ENCODE measurements around the gene EPHA2. TPM values are rescaled to one million over a fixed set of nuclear protein-coding genes. Genes with fewer than 3 reads are reported as not detected.
A peak's percentile ranks its signal among the peaks of the same experiment; 100 is the strongest.

EPHA2 gene
- polyA plus RNA-seq, 1 of the 3 experiments (the other 2 are of a cell fraction): 126 TPM

DNA sequence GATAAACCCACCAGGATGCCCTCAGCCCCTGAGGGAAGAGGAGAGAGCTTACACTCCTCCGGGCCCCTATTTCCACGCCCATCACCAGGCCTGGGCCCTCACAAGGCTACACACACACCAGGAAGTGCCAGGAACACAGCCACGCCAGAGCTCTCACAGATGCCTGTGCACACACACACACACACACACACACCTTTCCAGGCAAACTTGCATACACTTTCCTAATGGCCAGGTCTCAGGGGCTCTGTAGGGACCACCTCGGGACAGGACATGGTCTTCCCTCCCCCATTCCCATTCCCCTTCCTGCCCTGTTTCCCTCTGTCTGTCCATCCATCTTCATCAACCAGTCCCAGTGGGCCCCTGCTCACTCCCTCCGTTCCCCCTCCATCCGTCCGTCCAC is 9.7 kb upstream of the EPHA2 start:
- no peaks in the 10 kb centered on the region for H3K9me3 ChIP-seq
- H3K9me2 ChIP-seq: no peaks in the 10 kb centered on the region
- no peak overlapping the region for H3K9ac ChIP-seq
- H3K79me2 ChIP-seq (ENCODE audit: insufficient read depth): no peaks in the 10 kb centered on the region
- no peaks in the 10 kb centered on the region for H3K27me3 ChIP-seq (ENCODE audit: insufficient read depth)
- no peak overlapping the region for H3K27ac ChIP-seq (ENCODE audit: low read depth in 2 of 2, low read length in 1 of 2)
- ChIA-PET POLR2A (no interaction called here), CTCF (interaction anchor here (1.3 to 2.5 kb wide), 3 partner anchors 10 to 87 kb away, joined by 4 to 9 read pairs (median 6); partner anchors contain the start of gene EPHA2)
- DNase-seq: no peak
- WGBS (ENCODE audit: low lambda C conversion rate): 91% methylated on average over 5 of the region's 7 CpGs
- H3K4me3 ChIP-seq (ENCODE audit: low read depth in 2 of 2, low read length in 1 of 2): no peak overlapping the region
- H3K4me2 ChIP-seq: no peak overlapping the region
- no peak overlapping the region for H2AFZ ChIP-seq (ENCODE audit: low read depth)
- H4K20me1 ChIP-seq (ENCODE audit: insufficient read depth): no peaks in the 10 kb centered on the region
- H3F3A ChIP-seq (replicated peaks; ENCODE audit: insufficient read depth): peaks cover 15% of the 10 kb centered on the region
- H3K36me3 ChIP-seq (replicated peaks in 1 of 2; ENCODE audit: control insufficient read depth in 1 of 2, insufficient read depth in 2 of 2, low read length in 1 of 2): no peaks in the 10 kb centered on the region
- no peak for TF ChIP-seq JUND (IDR thresholded peaks at IDR 0.05)
- TF ChIP-seq IRF3 (IDR thresholded peaks at IDR 0.05; ENCODE audit: low read depth, low read length): no peak
- no peak for TF ChIP-seq SMC3 (IDR thresholded peaks at IDR 0.05; ENCODE audit: low read depth, low read length)
- TF ChIP-seq GATA2 (CRISPR knock-in tag; IDR thresholded peaks at IDR 0.05): no peak
- TF ChIP-seq FOXJ3 (CRISPR knock-in tag; IDR thresholded peaks at IDR 0.05): no peak
- no peak for TF ChIP-seq EP300 (IDR thresholded peaks at IDR 0.05; ENCODE audit: borderline replicate concordance in 1 of 2, low read depth in 1 of 2, low read length in 1 of 2)
- TF ChIP-seq RFX5 (IDR thresholded peaks at IDR 0.05; ENCODE audit: low read length): no peak
- TF ChIP-seq ELF1 (IDR thresholded peaks at IDR 0.05): no peak
- TF ChIP-seq, protein P1, sequence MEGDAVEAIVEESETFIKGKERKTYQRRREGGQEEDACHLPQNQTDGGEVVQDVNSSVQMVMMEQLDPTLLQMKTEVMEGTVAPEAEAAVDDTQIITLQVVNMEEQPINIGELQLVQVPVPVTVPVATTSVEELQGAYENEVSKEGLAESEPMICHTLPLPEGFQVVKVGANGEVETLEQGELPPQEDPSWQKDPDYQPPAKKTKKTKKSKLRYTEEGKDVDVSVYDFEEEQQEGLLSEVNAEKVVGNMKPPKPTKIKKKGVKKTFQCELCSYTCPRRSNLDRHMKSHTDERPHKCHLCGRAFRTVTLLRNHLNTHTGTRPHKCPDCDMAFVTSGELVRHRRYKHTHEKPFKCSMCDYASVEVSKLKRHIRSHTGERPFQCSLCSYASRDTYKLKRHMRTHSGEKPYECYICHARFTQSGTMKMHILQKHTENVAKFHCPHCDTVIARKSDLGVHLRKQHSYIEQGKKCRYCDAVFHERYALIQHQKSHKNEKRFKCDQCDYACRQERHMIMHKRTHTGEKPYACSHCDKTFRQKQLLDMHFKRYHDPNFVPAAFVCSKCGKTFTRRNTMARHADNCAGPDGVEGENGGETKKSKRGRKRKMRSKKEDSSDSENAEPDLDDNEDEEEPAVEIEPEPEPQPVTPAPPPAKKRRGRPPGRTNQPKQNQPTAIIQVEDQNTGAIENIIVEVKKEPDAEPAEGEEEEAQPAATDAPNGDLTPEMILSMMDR (IDR thresholded peaks at IDR 0.05): no peak
- TF ChIP-seq YY1 (IDR thresholded peaks at IDR 0.05; ENCODE audit: low read depth): no peak
- no peak for TF ChIP-seq EZH2phosphoT487 (IDR thresholded peaks at IDR 0.05; ENCODE audit: borderline replicate concordance, low read depth)
- no peak for TF ChIP-seq NRF1 (IDR thresholded peaks at IDR 0.05; ENCODE audit: low read depth, low read length)
- no peak for TF ChIP-seq FOSL2 (IDR thresholded peaks at IDR 0.05; ENCODE audit: borderline replicate concordance, low read depth)
- TF ChIP-seq, protein P2, sequence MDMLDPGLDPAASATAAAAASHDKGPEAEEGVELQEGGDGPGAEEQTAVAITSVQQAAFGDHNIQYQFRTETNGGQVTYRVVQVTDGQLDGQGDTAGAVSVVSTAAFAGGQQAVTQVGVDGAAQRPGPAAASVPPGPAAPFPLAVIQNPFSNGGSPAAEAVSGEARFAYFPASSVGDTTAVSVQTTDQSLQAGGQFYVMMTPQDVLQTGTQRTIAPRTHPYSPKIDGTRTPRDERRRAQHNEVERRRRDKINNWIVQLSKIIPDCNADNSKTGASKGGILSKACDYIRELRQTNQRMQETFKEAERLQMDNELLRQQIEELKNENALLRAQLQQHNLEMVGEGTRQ (IDR thresholded peaks at IDR 0.05; ENCODE audit: borderline replicate concordance, low read depth, low read length): no peak
- TF ChIP-seq CHD2 (IDR thresholded peaks at IDR 0.05; ENCODE audit: low read length, partially characterized antibody): no peak
- peaks cover 0 to 8% of the 10 kb centered on the region in 2 experiments; a peak in 2 of 4 replicates for H3K4me1 ChIP-seq (ENCODE audit: control insufficient read depth in 1 of 2, insufficient read depth in 2 of 2, low read depth in 1 of 2, low read length in 1 of 2)

DNA sequence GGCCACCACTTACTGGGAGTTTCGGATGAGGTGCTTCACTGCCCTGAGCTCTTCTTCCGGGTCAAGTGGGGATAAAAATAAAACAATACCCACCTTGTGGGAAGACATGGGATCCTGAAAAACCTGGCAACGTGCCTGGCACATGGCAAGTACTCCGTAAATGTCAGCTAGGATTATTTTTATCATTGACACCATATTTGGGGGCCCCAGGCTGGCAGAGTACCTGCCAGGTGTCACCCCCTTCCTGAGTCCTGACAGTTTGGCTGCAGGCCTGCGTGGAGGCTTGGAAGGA is 9.2 kb upstream of the EPHA2 start:
- 71% methylated on average over 5 of the region's 5 CpGs for WGBS (ENCODE audit: low lambda C conversion rate)
- ChIA-PET POLR2A (no interaction called here), CTCF (interaction anchor here (0.7 to 2.5 kb wide), 3 partner anchors 9 to 86 kb away, joined by 3 to 9 read pairs (median 4); partner anchors contain the start of gene EPHA2)
- Histone ChIP-seq H3K79me2 (ENCODE audit: insufficient read depth) (no peaks in the 10 kb centered on the region), H3K9me3 (no peaks in the 10 kb centered on the region), H3K4me3 (ENCODE audit: low read depth in 2 of 2, low read length in 1 of 2) (no peak overlapping the region), H3K9ac (no peak overlapping the region), H3K36me3 (replicated peaks in 1 of 2; ENCODE audit: control insufficient read depth in 1 of 2, insufficient read depth in 2 of 2, low read length in 1 of 2) (no peaks in the 10 kb centered on the region), H4K20me1 (ENCODE audit: insufficient read depth) (no peaks in the 10 kb centered on the region), H3K27me3 (ENCODE audit: insufficient read depth) (no peaks in the 10 kb centered on the region), H3F3A (replicated peaks; ENCODE audit: insufficient read depth) (peaks cover 15% of the 10 kb centered on the region), H2AFZ (ENCODE audit: low read depth) (no peak overlapping the region), H3K27ac (ENCODE audit: low read depth in 2 of 2, low read length in 1 of 2) (peak overlapping the region in 1 of 2 experiments; percentile 50; a peak in 1 of 4 replicates), H3K4me2 (no peak overlapping the region), H3K9me2 (no peaks in the 10 kb centered on the region), H3K4me1 (ENCODE audit: control insufficient read depth in 1 of 2, insufficient read depth in 2 of 2, low read depth in 1 of 2, low read length in 1 of 2) (peaks cover 0 to 8% of the 10 kb centered on the region in 2 experiments; a peak in 2 of 4 replicates)
- DNase-seq: no peak
- TF ChIP-seq, protein P3, sequence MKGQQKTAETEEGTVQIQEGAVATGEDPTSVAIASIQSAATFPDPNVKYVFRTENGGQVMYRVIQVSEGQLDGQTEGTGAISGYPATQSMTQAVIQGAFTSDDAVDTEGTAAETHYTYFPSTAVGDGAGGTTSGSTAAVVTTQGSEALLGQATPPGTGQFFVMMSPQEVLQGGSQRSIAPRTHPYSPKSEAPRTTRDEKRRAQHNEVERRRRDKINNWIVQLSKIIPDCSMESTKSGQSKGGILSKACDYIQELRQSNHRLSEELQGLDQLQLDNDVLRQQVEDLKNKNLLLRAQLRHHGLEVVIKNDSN (IDR thresholded peaks at IDR 0.05; ENCODE audit: borderline replicate concordance, low read depth): no peak
- TF ChIP-seq MXI1 (IDR thresholded peaks at IDR 0.05; ENCODE audit: low read depth, low read length) (no peak), FOSL2 (IDR thresholded peaks at IDR 0.05; ENCODE audit: borderline replicate concordance, low read depth) (no peak), TAF1 (IDR thresholded peaks at IDR 0.05; ENCODE audit: borderline replicate concordance, low read depth, low read length) (no peak), RFX5 (IDR thresholded peaks at IDR 0.05; ENCODE audit: low read length) (no peak), JUND (IDR thresholded peaks at IDR 0.05) (no peak), GATA2 (CRISPR knock-in tag; IDR thresholded peaks at IDR 0.05) (no peak)
- TF ChIP-seq, protein P4, sequence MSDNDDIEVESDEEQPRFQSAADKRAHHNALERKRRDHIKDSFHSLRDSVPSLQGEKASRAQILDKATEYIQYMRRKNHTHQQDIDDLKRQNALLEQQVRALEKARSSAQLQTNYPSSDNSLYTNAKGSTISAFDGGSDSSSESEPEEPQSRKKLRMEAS (IDR thresholded peaks at IDR 0.05; ENCODE audit: low read depth): no peak
- TF ChIP-seq, protein P5, sequence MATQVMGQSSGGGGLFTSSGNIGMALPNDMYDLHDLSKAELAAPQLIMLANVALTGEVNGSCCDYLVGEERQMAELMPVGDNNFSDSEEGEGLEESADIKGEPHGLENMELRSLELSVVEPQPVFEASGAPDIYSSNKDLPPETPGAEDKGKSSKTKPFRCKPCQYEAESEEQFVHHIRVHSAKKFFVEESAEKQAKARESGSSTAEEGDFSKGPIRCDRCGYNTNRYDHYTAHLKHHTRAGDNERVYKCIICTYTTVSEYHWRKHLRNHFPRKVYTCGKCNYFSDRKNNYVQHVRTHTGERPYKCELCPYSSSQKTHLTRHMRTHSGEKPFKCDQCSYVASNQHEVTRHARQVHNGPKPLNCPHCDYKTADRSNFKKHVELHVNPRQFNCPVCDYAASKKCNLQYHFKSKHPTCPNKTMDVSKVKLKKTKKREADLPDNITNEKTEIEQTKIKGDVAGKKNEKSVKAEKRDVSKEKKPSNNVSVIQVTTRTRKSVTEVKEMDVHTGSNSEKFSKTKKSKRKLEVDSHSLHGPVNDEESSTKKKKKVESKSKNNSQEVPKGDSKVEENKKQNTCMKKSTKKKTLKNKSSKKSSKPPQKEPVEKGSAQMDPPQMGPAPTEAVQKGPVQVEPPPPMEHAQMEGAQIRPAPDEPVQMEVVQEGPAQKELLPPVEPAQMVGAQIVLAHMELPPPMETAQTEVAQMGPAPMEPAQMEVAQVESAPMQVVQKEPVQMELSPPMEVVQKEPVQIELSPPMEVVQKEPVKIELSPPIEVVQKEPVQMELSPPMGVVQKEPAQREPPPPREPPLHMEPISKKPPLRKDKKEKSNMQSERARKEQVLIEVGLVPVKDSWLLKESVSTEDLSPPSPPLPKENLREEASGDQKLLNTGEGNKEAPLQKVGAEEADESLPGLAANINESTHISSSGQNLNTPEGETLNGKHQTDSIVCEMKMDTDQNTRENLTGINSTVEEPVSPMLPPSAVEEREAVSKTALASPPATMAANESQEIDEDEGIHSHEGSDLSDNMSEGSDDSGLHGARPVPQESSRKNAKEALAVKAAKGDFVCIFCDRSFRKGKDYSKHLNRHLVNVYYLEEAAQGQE (IDR thresholded peaks at IDR 0.05; ENCODE audit: low read depth, low read length): no peak
